DMS79 (cell line): Measurements from ENCODE around the gene SLAMF8.
A peak's percentile ranks its signal among the peaks of the same experiment; 100 is the strongest.

ENCODE experiments used
- DNase-seq: peaks from one replicate; lab custom pipeline; 2025; lab: John Stamatoyannopoulos, UW

SLAMF8 gene

DNA sequence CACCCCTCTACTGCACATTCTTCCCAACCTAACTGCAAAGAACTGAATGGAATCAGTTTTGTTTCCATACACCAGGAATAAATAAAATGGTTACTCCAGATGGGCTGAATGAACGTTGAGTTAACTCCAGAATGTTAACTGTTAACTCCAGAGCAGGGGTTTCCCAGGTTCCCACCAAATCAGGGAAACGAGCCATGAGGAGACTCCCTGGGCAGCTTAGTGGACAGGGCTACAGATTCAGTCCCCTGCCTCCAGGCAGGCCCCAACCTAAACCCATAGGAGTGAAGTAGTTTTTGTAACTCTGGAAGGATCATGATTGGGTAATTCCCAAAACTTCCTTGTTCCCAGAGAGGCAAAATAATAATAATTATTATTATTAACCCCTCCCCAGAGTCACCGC, 21.7 kb downstream of the SLAMF8 start:
- DNase-seq, result no peak

GRCh38 chr1:159849626-159850366, 23.1 kb downstream of the SLAMF8 start:
- DNase-seq, result no peak

- DNase-seq, result no peak
Observed at GRCh38 chr1:159851407-159851806, 24.7 kb downstream of the SLAMF8 start.

GRCh38 chr1:159853417-159854115, 26.9 kb downstream of the SLAMF8 start:
- DNase-seq, result peak; percentile 19

DNA sequence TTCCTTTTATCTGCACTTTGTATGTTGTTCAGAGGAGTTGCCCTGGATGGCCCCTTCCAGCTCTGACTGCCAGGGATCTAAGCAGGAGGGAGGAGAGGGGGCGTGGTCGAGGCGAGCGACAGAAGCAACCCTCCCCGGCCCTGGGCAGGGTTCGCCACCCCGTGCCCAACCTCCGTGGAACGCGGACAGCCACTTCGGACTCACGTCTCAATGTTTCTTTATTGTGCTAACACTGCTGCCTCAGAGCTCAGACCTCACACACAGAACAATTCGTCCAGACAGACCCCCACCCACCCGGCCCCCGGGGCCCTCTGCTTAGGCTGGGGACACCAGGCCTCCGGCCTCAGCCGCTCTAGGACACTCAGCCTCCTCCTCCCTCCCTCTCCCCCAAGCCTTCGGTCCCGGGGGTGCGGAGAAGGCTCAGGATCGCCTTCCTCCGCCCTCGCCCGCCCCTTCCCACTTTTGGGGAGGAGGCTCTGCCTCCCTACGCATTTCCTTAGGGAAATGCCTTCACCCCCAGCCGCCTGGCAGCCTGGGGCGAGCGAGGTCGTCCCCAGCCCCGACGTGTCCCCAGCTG, 27.5 kb downstream of the SLAMF8 start:
- peak; percentile 42 for DNase-seq

DNA sequence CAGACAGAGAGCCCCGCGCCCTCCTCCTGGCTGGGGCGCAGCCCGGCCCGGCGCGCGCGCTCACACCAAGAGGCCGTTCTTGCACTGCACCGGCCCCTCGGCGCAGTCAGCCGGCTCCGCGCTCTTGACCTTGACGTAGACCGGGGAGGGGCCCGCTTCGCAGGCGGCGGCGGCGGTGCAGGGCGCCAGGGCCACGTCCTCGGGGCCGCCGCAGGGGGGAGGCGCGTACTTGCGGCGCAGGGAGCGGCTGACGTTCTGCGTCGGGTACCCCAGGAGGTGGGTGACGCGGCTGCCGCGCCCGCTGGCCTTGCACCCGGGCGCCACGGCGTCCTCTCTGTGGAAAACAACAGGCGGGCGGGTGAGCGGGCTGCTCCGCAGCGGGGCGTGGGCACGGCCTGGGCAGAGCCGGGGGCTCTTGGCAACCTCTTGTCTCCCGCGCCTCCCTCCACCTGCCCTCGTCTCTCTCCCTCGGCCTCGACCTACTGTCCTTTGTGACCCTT, 28.1 kb downstream of the SLAMF8 start:
- peak; percentile 70 for DNase-seq

DNA sequence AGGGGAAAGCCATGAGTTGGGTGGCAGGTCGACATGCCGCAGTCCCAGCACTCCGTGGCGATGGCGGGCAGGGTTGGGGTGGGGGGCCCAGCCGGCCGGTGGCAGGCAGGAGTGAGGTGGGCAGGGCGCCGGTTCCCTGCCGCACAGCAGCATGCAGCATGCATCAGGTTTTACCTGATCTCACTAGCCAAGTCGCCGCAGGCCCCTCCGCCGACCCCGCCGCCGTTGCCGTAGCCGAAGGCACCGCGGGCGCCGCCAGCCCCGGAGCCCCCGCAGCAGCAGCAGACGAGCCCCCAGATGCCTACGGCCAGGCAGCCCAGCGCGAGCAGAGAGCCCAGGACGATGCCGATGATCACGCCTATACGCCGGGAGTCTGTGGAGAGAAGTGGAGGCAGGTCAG, 29.0 kb downstream of the SLAMF8 start:
- DNase-seq, result no peak

GRCh38 chr1:159856576-159856975, 29.9 kb downstream of the SLAMF8 start:
- DNase-seq, result no peak

DNA sequence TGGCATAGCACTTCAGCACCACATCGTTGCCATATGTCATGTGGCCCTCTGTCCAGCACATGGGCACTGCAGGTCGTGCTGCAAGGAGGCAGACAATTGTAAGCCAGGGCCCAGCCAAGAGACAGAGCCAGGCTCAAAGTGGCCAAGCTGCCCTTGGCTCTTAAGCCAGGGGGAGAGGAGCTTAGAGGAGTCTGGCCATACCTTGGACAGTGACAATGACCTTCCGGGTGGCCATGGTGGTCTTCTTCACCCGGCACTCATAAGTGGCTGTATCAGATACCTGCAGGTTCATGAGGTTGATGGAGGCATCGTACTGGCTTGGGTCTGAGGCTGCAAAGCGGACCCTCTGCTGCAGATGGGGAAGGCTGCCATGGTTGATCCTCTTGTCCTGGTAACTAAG, 31.2 kb downstream of the SLAMF8 start:
- no peak for DNase-seq

GRCh38 chr1:159859767-159860322, 33.2 kb downstream of the SLAMF8 start:
- no peak for DNase-seq

- DNase-seq, result no peak
Observed at GRCh38 chr1:159860456-159860855, 33.8 kb downstream of the SLAMF8 start.

DNA sequence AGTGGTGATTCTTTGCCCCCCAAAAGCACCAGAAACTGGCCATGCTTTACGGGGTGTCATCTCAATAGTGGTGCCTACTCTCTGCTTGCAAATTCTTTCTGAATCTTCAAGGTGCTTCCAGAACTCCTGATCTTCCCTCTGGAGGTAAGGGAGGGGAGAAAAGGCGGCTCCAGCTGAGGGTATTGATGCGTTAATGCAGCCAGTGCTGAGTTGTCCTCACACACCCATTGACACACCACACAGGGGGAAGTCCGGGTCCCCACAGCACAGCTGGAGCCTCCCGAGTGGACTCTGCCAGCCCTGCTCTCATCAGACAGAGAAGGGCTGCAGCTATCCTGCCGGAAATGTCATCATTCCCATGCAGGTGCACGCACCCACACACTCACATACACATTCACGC, 34.5 kb downstream of the SLAMF8 start:
- DNase-seq, result no peak

- DNase-seq, result no peak
Observed at GRCh38 chr1:159862031-159862430, 35.4 kb downstream of the SLAMF8 start.

GRCh38 chr1:159862557-159862956, 35.9 kb downstream of the SLAMF8 start, which contains the start of gene VSIG8:
VSIG8 (minus strand) TSS chr1:159862657; CDS start chr1:159862521, 136 bp downstream.
- DNase-seq, result no peak

DNA sequence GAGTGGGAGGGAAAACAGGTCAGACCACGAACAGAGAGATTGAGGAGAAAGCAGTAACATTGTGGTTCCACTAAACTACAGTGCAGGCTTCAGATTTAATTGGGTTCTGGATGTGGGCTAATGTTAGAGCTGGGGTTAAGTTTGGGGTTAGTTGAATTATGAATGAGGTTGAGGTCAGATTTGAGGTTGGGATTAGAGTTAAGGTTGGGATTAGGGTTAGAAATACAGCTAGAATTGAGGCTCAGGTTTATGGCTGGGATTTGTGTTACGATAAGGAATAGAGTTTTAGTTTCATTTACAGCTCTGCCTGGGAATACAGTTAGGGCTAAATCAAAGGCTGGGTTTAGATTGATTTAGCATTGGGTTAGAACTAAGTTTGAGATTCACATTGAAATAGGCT, 37.6 kb downstream of the SLAMF8 start:
- DNase-seq, result no peak

DNA sequence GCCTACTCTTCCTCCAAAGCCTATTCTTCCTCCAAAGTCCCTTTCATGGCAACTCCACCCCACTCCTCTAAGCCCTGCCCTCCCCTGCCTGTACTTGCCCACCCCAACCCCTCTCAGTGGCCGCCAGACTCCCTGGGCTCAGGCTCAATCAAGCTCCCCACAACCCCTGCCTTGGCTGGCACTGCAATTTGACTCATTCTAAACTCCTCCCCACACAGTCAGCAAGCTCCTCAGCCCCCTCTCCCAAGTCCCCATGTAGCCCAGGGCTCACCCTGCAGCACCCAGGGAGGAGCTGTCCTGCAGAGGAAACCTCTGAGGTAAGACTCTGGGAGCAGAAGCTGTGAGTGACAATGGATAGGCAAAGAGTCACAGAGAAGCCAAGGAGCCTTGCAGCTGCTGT, 39.4 kb downstream of the SLAMF8 start:
- no peak for DNase-seq

GRCh38 chr1:159866905-159867663, 40.4 kb downstream of the SLAMF8 start:
- DNase-seq, result peak; percentile 64

DNA sequence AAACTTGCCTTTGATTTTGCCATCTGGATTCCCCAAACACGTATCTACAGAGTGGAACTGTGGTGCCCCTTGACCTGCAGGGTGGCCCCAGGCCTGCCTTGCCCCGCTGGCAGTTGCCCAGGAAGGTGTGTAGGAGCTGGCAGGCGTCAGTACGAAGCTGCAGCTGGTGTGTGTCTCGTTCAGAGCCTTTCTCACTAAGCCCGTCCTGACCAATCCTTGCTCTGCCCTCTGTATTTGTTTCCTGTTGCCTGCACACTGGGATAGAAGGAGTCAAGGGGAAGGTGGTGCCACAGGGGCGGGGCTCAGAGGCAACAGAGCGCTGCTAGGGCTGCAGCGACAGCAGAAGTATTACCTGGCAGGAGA, 41.0 kb downstream of the SLAMF8 start:
- DNase-seq, result peak; percentile 94

GRCh38 chr1:159868766-159869165, 42.1 kb downstream of the SLAMF8 start:
- DNase-seq, result no peak

DNA sequence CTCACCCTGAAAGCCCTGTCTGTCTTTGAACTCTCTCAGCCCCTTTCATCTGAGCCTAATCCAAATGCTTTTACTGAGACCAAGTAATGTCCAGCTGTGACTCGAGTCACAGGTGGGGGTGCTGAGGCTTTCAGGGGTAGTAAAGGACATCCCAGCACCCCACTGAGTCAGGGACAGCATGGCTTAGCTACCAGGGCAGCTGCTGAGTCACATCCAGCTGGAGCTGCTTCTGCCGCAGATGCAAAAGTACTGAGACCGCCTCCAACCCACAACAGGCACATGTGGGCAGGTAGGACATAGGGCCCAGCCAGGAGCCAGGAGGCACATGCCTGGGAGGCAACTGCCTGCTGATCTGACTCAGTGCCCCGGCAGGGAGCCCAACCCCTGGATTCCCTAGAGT, 42.5 kb downstream of the SLAMF8 start:
- no peak for DNase-seq

GRCh38 chr1:159869607-159870006, 42.9 kb downstream of the SLAMF8 start:
- DNase-seq, result no peak

DNA sequence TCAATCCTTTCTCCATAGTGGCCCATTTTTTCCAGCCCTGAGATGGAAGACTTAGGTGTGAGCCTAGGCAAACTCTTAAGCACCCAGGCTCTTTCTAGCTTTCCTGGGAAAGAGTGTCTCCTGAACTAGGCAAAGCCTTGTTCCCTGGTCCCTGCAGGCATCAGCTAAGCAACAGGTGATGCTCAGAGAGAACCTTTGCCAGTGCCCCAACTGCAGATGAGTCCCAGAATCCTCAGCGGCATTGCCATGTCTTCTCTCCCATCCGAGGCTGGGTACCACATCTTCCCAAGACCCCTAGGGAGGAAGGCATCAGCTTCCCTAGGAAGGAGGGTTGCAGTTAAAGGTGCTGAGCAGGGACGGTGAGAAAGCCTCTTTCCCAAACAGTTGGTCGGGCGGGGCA, 44.0 kb downstream of the SLAMF8 start:
- no peak for DNase-seq
